ENCODE data around the gene LPP.

The LPP gene

DNA sequence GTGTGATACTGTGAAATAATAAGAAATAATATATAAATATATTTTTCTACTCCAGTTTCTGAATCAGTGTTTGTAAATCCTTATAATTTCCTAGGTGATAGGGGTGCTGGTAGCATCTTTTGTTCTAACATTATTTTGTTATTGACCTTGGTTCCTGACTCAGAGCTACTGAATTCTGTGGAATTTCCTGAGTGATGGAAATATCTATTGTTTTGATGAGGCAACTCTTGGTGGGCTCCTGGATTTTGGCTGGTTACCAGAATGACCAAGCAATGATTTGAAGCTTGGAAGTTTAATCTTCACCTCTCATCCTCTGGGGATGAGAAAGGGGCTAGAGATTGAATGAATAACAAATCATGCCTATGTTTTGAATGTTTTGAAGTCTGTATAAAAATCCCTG is 377.3 kb downstream of the LPP start:
- DNase-seq (ENCODE audit: extremely low read depth in 1 of 2, low read depth in 1 of 2) = no peak

DNA sequence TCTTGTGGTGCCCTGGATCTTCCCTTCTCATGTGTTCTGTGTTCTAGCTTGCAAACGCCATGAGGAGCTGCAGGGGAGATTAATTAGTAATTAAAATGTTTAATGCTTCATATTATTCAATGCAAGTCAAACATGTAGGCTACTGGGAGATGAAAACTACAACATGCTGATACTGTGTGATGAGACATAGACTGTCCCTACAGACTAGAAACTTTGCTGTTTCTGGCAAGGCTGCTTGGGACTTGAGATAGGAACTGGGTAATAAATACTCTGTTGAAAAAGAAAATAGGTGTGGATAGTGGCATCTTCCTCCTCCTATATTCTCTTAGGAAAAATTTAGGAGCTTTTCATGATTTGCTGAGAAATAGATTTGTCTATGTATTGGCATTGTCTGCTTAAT is 379.2 kb downstream of the LPP start:
- no peak for DNase-seq (ENCODE audit: extremely low read depth in 1 of 2, low read depth in 1 of 2)

DNA sequence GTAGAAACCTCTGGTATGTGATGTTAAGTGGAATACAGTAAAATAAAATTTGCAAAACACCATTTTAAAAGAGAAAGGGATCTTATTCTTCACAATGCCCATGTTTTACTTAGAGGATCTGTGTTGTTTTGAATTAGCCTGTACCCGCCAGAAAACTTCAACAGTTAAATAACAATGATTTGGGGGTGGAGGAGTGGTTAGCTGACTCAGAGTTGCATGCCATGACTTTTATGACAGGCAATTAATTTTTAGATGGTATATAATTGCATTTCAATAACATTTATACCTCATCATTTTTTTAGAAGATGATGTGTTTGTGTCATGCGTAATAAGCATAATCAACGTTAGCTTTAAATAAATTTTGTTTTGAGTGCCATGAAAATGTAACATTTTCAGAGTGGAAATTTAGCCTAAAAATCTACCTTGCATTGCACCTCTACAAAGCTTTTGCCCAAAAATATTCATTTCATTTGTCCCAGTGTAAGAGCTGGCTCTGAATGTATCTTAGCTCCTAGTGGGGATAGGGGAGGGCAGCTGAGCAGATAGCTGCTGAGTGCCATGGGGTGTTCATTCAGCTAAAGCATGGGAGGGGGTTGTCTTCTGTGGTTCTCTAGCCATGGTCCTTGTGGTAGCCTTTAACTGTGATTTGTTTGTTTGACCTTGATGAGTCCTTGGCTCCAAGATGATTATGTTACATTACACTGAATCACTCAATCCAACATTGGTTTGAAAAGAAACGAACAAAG is 379.8 kb downstream of the LPP start:
- DNase-seq (ENCODE audit: extremely low read depth in 1 of 2, low read depth in 1 of 2) = no peak

DNA sequence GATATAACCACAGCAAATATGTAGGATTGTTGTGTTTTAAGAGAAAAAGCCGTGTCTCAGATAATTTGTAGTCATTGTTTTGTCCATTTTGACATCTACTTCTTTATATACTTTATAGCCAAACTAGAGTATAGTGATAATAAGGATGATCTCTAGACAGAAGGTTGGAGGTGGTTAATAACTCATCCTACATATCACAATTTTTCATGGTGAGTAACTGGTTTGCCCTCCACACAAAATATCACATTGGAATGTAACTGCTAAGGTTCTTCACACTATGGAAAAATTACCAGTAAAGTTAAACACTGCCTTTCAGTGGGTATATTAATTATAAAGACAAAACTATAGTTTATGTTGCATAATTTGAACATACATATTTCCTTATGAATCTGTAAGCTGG is 380.7 kb downstream of the LPP start:
- no peak for DNase-seq (ENCODE audit: extremely low read depth in 1 of 2, low read depth in 1 of 2)

DNA sequence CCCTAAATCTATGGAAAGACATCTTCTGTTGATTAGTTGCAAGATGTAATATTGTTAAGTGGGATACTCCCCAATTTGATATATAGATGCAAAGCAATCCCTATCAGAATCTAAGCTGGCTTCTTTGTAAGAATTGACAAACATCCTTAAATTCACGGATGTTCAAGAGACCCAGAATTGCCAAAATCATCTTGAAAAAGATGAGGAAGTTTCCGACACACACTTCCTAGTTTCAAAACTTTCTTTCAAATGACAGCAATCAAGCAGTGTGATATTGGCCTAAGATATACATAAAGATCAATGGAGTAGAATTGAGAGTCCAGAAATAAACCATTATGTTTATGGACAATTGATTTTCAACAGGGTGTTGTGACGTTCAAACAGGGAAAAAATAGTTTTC is 383.6 kb downstream of the LPP start:
- DNase-seq (ENCODE audit: extremely low read depth in 1 of 2, low read depth in 1 of 2) = no peak

GRCh38 chr3:188539037-188539436 is 385.1 kb downstream of the LPP start:
- DNase-seq (ENCODE audit: extremely low read depth in 1 of 2, low read depth in 1 of 2) = no peak

DNA sequence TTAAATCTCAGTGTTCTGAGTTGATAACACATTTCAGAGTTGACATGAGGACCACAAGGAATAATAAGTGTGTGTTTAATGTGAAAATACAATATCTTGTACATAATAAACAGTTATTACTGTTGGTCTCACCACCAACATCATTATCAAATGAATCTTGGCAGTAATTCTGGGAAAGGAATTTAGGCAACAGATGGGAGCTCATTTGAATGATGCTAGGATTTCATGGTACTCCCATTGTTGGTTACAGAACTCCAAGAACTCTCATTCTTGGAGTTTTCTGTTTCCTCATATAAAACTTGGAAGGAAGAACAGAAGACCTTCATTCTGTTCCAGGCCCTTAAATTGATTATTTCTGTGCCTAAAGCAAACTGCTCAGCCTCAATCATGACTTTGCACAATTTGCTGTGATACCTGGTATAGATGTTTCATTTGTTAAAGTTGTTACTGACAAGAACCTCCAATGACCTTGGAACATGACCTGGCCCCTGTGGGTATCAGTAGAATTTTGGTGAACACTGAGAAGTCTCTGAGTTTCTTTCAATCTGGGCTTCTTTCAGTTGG is 385.8 kb downstream of the LPP start:
- DNase-seq (ENCODE audit: extremely low read depth in 1 of 2, low read depth in 1 of 2) = no peak

DNA sequence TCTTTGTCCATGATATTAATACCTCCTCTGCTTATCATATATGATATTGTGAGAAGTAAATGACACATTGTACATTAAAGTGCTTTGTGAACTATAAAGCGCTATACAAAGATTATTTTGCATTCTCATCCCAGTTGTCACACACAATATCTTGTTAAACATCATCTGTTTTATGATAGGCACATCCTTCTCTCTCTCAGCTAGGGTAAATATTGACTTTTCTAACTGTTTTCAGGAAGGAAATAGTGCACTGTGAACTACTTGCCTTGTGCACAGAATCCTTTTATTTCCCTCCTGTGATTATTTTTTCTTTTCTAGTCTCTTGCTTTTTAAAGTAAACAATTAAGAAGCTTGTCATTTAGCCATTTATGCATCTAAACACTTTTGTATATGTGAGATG is 388.2 kb downstream of the LPP start:
- DNase-seq (ENCODE audit: extremely low read depth in 1 of 2, low read depth in 1 of 2) = no peak

DNA sequence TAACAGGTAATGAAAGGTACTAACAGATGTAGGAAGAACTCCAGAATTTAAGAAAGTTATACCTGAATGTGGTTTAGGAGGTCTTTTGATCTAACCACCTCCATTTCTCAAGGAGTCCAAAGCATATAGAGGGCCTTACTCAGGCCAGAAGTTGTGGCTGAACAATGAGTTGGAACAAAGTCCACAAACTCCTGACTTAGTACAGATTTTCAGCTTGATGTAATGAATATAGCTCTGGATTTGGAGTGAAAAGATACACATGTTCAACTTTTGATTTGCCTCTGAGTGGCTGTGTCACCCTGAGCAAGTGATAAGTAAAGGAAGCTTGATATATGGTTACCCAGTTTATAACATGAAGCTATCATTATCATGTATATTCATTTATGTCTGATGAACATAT is 390.1 kb downstream of the LPP start:
- no peak for DNase-seq (ENCODE audit: extremely low read depth in 1 of 2, low read depth in 1 of 2)

GRCh38 chr3:188546835-188547670 is 393.1 kb downstream of the LPP start:
- DNase-seq (ENCODE audit: extremely low read depth in 1 of 2, low read depth in 1 of 2) = no peak

DNA sequence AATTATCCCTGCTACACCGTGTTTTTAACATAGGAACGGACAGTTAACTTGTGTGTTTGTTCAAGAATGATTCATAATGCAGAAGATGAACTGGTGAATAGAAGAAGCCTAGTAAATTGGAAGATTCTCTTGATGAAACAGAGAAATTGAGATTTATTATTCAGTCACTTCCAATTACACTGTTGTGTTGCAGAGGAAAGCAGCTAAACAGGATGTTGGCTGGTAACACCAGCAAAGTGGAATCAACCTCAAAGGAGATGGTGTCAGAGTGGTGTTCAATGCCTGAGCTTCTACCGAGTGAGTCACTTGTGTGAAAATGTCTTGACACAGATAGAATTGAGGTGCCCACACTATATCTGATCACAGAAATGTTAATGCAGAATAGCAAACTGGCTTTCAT is 399.6 kb downstream of the LPP start:
- DNase-seq (ENCODE audit: extremely low read depth in 1 of 2, low read depth in 1 of 2) = no peak

GRCh38 chr3:188554404-188554803 is 400.4 kb downstream of the LPP start:
- DNase-seq (ENCODE audit: extremely low read depth in 1 of 2, low read depth in 1 of 2) = no peak

- DNase-seq (ENCODE audit: extremely low read depth in 1 of 2, low read depth in 1 of 2) = no peak
These were observed 403.3 kb downstream of the LPP start for GRCh38 chr3:188557235-188557634.

DNA sequence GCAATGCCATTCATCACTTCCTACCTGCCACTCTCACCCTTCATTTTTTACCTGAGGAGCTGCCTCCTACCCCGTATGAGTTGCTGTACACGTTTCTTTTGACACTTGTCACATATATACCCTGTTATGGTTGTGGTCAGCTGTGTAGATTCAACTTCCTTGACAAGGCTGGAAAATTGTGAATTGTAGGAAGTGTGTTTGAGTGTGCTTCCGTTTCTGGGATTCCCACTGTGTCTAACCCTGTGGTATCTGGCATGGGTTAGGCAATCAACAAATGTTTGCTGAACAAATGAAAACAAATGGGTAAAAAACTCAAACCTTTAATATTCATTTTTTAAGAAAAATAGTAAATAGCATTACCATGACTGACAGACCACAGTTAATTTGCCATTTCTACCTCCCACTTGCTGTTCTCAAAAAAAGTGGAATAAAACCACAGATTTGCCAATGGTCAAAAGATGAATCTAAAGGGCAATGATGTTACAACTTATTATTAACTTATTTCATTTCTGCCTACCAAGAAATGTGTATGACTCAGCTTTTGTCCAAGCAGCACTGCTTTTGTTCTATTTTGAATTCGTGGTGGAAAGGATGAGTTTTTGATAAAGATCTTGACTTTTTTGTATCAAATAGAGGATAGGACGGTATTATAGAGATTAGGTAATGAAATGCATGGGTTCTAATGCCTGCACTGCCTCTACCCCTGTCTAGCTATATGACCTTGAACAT is 404.6 kb downstream of the LPP start:
- DNase-seq (ENCODE audit: extremely low read depth in 1 of 2, low read depth in 1 of 2) = no peak

DNA sequence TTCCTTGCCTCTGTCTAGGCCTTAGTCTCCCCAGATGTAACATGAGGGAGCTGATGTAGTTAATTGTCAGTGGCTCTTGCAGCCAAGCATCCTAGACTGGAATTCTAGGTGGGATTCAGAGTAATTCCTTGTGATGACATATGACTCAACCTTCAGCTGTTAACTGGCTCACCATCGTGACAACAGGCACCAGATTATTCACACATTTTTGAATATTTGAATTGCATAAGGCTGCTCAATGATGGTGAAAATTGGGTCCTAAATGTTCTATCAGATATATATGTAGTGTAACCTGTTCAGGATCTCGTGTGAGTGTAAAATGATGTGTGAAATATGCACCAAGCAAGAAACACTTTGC is 405.1 kb downstream of the LPP start:
- no peak for DNase-seq (ENCODE audit: extremely low read depth in 1 of 2, low read depth in 1 of 2)

DNA sequence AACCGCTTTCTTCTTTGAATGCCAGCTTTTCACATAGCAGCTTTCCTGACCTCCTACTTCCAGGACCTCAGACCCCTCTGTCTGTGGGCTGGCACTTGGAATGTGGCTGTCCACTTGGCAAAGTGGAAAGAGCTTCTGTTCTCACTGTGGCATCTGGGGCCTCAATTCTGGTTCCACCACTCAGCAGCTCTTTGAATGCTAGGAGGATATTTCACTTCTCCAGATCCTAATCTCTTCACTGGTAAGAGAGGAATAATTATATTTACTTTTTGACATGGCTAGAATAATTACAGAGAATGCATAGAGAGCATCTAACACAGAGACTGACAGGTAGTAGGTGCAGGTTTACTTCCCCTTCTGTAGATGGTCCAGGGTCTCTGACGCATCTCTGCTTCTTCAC is 405.9 kb downstream of the LPP start:
- no peak for DNase-seq (ENCODE audit: extremely low read depth in 1 of 2, low read depth in 1 of 2)

DNA sequence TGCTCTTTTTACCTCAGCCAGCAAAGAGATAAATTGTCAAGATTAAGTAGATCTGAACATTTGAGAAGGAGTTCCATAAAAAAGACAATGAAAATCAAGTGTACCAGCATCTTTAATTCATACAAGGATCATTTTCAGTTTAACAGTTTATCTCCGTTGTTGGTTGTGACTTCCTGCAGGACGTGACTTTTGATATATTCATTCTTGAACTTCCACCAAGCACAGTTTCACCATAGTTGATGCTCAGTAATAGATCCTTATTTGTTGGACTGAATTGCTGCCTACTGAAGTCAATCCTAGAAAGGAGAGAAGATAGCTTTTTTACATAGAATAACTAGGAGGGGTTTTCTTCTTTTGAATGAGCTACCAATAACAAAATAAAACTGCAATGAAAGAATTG is 408.2 kb downstream of the LPP start:
- DNase-seq (ENCODE audit: extremely low read depth in 1 of 2, low read depth in 1 of 2) = no peak

DNA sequence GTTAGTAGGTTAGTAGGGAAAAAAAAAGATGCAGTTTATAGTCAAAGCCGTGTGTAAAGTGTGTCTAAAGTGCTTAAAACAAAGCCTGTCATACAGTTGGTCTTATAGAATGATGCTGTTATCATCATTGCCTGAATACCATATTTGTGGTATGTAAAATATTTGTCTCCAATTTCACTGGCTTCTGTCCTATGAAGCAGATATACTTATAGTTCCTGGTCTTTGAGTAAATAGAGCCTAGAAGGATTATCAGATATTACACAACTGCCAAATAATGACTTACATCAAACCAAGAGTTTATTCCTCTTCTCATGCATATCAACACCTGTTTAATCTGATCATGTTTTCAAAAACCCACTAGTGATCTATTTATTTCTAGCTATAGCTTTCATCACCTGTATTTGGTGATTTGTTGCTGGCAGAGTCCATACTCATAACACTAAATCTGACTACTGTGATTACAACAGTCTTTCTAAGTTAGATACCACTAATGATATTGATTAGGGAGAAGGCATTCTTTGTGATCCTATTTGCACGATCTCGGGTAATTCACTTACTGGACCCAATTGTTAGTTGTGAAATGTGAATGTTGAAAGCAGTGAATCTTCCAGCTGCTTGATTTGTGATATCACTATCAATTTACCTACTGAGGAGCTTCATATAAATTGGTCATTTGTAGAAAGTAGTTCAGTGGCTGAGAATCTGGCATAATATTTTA is 413.7 kb downstream of the LPP start:
- DNase-seq (ENCODE audit: extremely low read depth in 1 of 2, low read depth in 1 of 2) = no peak

GRCh38 chr3:188568736-188569135 is 414.8 kb downstream of the LPP start:
- no peak for DNase-seq (ENCODE audit: extremely low read depth in 1 of 2, low read depth in 1 of 2)

- no peak for DNase-seq (ENCODE audit: extremely low read depth in 1 of 2, low read depth in 1 of 2)
These were observed 417.7 kb downstream of the LPP start for GRCh38 chr3:188571531-188572095.
